ENCODE data around the gene PSG11.
A peak's percentile ranks its signal among the peaks of the same experiment; 100 is the strongest.
"Not testable (repeated sequence)": the region's sequence is repeated elsewhere in the genome, so short reads cannot be mapped to it uniquely, and the experiment has no call there.

Gene PSG11

GRCh38 chr19:42988206-42988605 is 38.1 kb downstream of the PSG11 start:
- DNase-seq (ENCODE audit: low spot score), result not testable (repeated sequence)

- peak; percentile 13 for DNase-seq (ENCODE audit: low spot score)
These were observed 40.7 kb downstream of the PSG11 start for GRCh38 chr19:42985588-42985987.

- DNase-seq (ENCODE audit: low spot score), result not testable (repeated sequence)
These were observed 44.2 kb downstream of the PSG11 start for GRCh38 chr19:42982111-42982510.

- not testable (repeated sequence) for DNase-seq (ENCODE audit: low spot score)
These were observed 54.8 kb downstream of the PSG11 start for GRCh38 chr19:42971451-42971850.

GRCh38 chr19:42965176-42965575 is 61.1 kb downstream of the PSG11 start:
- DNase-seq (ENCODE audit: low spot score), result peak; percentile 50

- DNase-seq (ENCODE audit: low spot score), result no peak
These were observed 65.2 kb downstream of the PSG11 start for GRCh38 chr19:42961119-42961518.
